ENCODE measurements around the gene TBC1D22A. TPM values are rescaled to one million over a fixed set of nuclear protein-coding genes. Genes with fewer than 3 reads are reported as not detected.

Gene TBC1D22A
- total and polyA plus RNA-seq, 7 experiments from 2014 or later = 18.6 to 50.1 (median 39.3) TPM

DNA sequence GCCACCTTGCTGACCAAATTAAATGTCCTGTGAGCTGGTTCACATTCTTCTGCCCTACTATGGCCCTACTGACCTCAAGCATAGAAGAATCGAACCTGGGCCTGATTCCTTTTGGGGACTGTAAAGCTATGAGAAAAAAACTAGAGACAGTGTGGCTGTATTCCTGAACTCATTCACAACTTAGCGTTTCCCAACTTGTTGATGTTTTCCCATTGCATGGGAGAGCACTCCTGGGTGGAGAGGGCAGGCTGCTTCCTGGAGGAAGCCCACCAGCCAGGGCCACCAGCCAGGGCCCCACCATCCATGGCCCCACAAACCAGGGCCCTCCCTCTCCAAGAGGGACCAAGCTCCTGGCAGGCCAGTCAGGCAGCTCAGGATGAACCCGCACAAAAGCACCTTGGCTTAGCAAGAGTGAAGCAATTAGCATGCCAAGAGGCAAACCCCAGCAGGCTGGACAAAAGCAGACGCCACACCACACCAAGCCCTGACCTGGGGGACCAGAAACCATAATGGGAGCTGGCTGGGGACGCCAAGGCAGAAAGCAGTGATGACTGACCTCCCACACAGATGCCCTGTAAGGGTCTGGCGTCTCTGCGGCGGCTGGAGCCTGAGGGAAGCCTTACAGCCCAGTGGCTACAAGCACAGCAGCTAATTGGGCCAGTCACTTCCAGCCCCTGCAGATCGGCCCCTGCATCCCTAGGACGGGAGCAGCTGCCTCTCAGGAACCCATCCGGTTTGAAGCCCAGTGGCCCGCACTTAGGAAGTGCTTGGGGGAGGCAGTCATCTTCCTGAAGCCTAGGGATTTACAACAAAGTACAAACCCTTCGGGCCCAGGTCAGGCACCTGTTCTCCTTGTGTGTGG, 26.5 kb upstream of the TBC1D22A start:
- H3K36me3 ChIP-seq (ENCODE audit: control insufficient read depth in 2 of 3, insufficient read depth in 3 of 3, low read length in 3 of 3) = peaks cover 0 to 12% (median 0%) of the 10 kb centered on the region in 3 experiments
- H3K27ac ChIP-seq (ENCODE audit: low read depth, low read length) = peak overlapping the region; percentile 86
- ChIA-PET POLR2A (interaction anchor here (0.7 to 5.1 kb wide), 12 partner anchors 9 to 62 kb away, joined by 3 to 54 read pairs (median 3); partner anchors contain the start of gene TBC1D22A), CTCF (interaction anchor here (0.8 to 2.9 kb wide), 4 partner anchors 20 to 595 kb away, joined by 3 to 16 read pairs (median 4); no protein-coding TSS in a partner anchor)
- DNase-seq (no peak), ATAC-seq (no peak)
- no peaks in the 10 kb centered on the region for H3K9me3 ChIP-seq (ENCODE audit: control insufficient read depth in 2 of 3, low read length in 3 of 3)
- Mint-ChIP-seq H3K9me3 (no peaks in the 10 kb centered on the region), H3K4me1 (peaks cover 41 to 71% (median 59%) of the 10 kb centered on the region in 7 donors), H3K27ac (peak overlapping the region; percentile 91 to 99 (median 98)), H3K36me3 (peaks cover 0 to 17% (median 7%) of the 10 kb centered on the region in 5 donors), H3K27me3 (no peaks in the 10 kb centered on the region), H3K4me3 (peak overlapping the region; percentile 97 to 100 (median 99))
- H3K4me3 ChIP-seq (ENCODE audit: low read length) = peak overlapping the region; percentile 82
- H3K4me1 ChIP-seq (ENCODE audit: control insufficient read depth in 2 of 2, insufficient read depth in 2 of 2, low read length in 2 of 2) = peaks cover 48 to 51% of the 10 kb centered on the region in 2 donors
- H3K27me3 ChIP-seq (ENCODE audit: control insufficient read depth in 2 of 2, insufficient read depth in 2 of 2, low read length in 2 of 2) = no peaks in the 10 kb centered on the region
- intact Hi-C loops (cut with micrococcal nuclease) = loop anchor here (5.0 to 10.0 kb wide), 4 partner anchors 159 to 1491 kb away; partner anchors contain the start of genes ATXN10 (in 1 of the 2) and KIAA0930 (in 1 of the 2)

DNA sequence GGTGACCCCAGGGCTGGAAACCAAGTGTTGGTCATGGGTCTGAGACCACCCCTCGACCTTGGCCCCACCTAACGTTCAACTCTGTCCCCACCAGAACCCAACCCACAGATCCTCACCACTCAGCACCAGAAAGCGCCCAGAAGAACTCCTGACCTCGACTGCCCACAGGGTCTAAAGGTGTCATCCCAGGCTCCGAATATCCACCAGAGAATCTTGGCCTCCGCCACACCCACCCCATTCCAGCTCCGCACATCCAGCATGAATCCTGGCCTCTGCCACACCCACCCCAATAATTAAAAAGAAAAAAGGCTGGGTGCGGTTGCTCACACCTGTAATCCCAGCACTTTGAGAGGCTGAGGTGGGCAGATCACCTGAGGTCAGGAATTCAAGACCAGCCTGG, 25.7 kb upstream of the TBC1D22A start:
- peak overlapping the region; percentile 97 to 100 (median 99) for H3K4me3 Mint-ChIP-seq
- peak overlapping the region; percentile 90 to 99 (median 98) for H3K27ac Mint-ChIP-seq
- no peaks in the 10 kb centered on the region for H3K9me3 ChIP-seq (ENCODE audit: control insufficient read depth in 2 of 3, low read length in 3 of 3)
- H3K9me3 Mint-ChIP-seq = no peaks in the 10 kb centered on the region
- H3K36me3 ChIP-seq (ENCODE audit: control insufficient read depth in 2 of 3, insufficient read depth in 3 of 3, low read length in 3 of 3) = peaks cover 0 to 5% (median 0%) of the 10 kb centered on the region in 3 experiments
- no peaks in the 10 kb centered on the region for H3K27me3 Mint-ChIP-seq
- peak overlapping the region; percentile 86 for H3K27ac ChIP-seq (ENCODE audit: low read depth, low read length)
- peaks cover 35 to 64% (median 53%) of the 10 kb centered on the region in 7 donors for H3K4me1 Mint-ChIP-seq
- peaks cover 42 to 44% of the 10 kb centered on the region in 2 donors for H3K4me1 ChIP-seq (ENCODE audit: control insufficient read depth in 2 of 2, insufficient read depth in 2 of 2, low read length in 2 of 2)
- ChIA-PET POLR2A (interaction anchor here (0.7 to 5.1 kb wide), 7 partner anchors 10 to 58 kb away, joined by 3 to 54 read pairs (median 9); partner anchors contain the start of gene TBC1D22A), CTCF (interaction anchor here (2.9 kb wide), 1 partner anchor 66 kb away, joined by 16 read pairs; no protein-coding TSS in a partner anchor)
- peak overlapping the region; percentile 82 for H3K4me3 ChIP-seq (ENCODE audit: low read length)
- ATAC-seq (no peak), DNase-seq (no peak)
- intact Hi-C loops (cut with micrococcal nuclease) = loop anchor here (1.0 to 10.0 kb wide), 5 partner anchors 26 to 1492 kb away; partner anchors contain the start of genes ATXN10 (in 1 of the 2), KIAA0930 (in 1 of the 2) and TBC1D22A (in 1 of the 2)
- peaks cover 0 to 14% (median 4%) of the 10 kb centered on the region in 5 donors for H3K36me3 Mint-ChIP-seq
- no peaks in the 10 kb centered on the region for H3K27me3 ChIP-seq (ENCODE audit: control insufficient read depth in 2 of 2, insufficient read depth in 2 of 2, low read length in 2 of 2)

- Histone ChIP-seq H3K27me3 (ENCODE audit: control insufficient read depth in 2 of 2, insufficient read depth in 2 of 2, low read length in 2 of 2) (no peaks in the 10 kb centered on the region), H3K4me3 (ENCODE audit: low read length) (peak overlapping the region; percentile 82), H3K4me1 (ENCODE audit: control insufficient read depth in 2 of 2, insufficient read depth in 2 of 2, low read length in 2 of 2) (peaks cover 38 to 41% of the 10 kb centered on the region in 2 donors), H3K9me3 (ENCODE audit: control insufficient read depth in 2 of 3, low read length in 3 of 3) (no peaks in the 10 kb centered on the region), H3K27ac (ENCODE audit: low read depth, low read length) (peak overlapping the region; percentile 86), H3K36me3 (ENCODE audit: control insufficient read depth in 2 of 3, insufficient read depth in 3 of 3, low read length in 3 of 3) (no peaks in the 10 kb centered on the region)
- Mint-ChIP-seq H3K4me3 (peak overlapping the region; percentile 97 to 100 (median 99)), H3K4me1 (peaks cover 32 to 57% (median 46%) of the 10 kb centered on the region in 7 donors), H3K27ac (peak overlapping the region; percentile 91 to 100 (median 98)), H3K27me3 (no peaks in the 10 kb centered on the region), H3K9me3 (no peaks in the 10 kb centered on the region), H3K36me3 (peaks cover 0 to 13% (median 3%) of the 10 kb centered on the region in 5 donors)
- DNase-seq (peak; percentile 36 to 57 (median 49)), ATAC-seq (peak; percentile 18)
- intact Hi-C loops (cut with micrococcal nuclease) = loop anchor here (1.0 to 10.0 kb wide), 5 partner anchors 25 to 1493 kb away; partner anchors contain the start of genes ATXN10 (in 1 of the 2), KIAA0930 (in 1 of the 2) and TBC1D22A (in 1 of the 2)
- CTCF ChIA-PET = no interaction called here
- POLR2A ChIA-PET = interaction anchor here (0.7 to 5.1 kb wide), 4 partner anchors 12 to 58 kb away, joined by 3 to 54 read pairs (median 20); partner anchors contain the start of gene TBC1D22A
These were observed 25.1 kb upstream of the TBC1D22A start for GRCh38 chr22:46737105-46737975.

- POLR2A ChIA-PET = interaction anchor here (1.0 to 15.9 kb wide), 9 partner anchors 11 to 65 kb away, joined by 3 to 255 read pairs (median 4); partner anchors contain the start of gene TBC1D22A
- no peaks in the 10 kb centered on the region for H3K27me3 ChIP-seq (ENCODE audit: control insufficient read depth in 2 of 2, insufficient read depth in 2 of 2, low read length in 2 of 2)
- Mint-ChIP-seq H3K4me3 (peak within 1 kb of the TSS; percentile 97 to 100 (median 99)), H3K27me3 (no peaks in the 10 kb centered on the region), H3K27ac (peak within 1 kb of the TSS; percentile 93 to 100 (median 98)), H3K4me1 (peaks cover 34 to 52% (median 41%) of the 10 kb centered on the region in 7 donors), H3K36me3 (peaks cover 0 to 13% (median 3%) of the 10 kb centered on the region in 5 donors), H3K9me3 (peaks cover 0 to 6% (median 0%) of the 10 kb centered on the region in 11 donors)
- H3K27ac ChIP-seq (ENCODE audit: low read depth, low read length) = peak within 1 kb of the TSS; percentile 86
- no peaks in the 10 kb centered on the region for H3K9me3 ChIP-seq (ENCODE audit: control insufficient read depth in 2 of 3, low read length in 3 of 3)
- DNase-seq (peak; percentile 46 to 79 (median 57)), ATAC-seq (peak; percentile 72)
- intact Hi-C loops (cut with micrococcal nuclease) = loop anchor here (1.0 to 10.0 kb wide), 9 partner anchors 24 to 1493 kb away; partner anchors contain the start of genes TBC1D22A (in 2 of the 2), ATXN10 (in 1 of the 2) and KIAA0930 (in 1 of the 2)
- H3K36me3 ChIP-seq (ENCODE audit: control insufficient read depth in 2 of 3, insufficient read depth in 3 of 3, low read length in 3 of 3) = no peaks in the 10 kb centered on the region
- peak within 1 kb of the TSS; percentile 82 for H3K4me3 ChIP-seq (ENCODE audit: low read length)
- CTCF ChIA-PET = interaction anchor here (0.6 to 2.4 kb wide), 7 partner anchors 11 to 93 kb away, joined by 5 to 29 read pairs (median 11); partner anchors contain the start of gene TBC1D22A
- peaks cover 38 to 41% of the 10 kb centered on the region in 2 donors for H3K4me1 ChIP-seq (ENCODE audit: control insufficient read depth in 2 of 2, insufficient read depth in 2 of 2, low read length in 2 of 2)
These were observed 24.3 kb upstream of the TBC1D22A start, which contains the start of gene CERK for GRCh38 chr22:46737976-46738646. Gene CERK (minus strand): TSS chr22:46738252. CDS start chr22:46738148, 104 bp downstream.

DNA sequence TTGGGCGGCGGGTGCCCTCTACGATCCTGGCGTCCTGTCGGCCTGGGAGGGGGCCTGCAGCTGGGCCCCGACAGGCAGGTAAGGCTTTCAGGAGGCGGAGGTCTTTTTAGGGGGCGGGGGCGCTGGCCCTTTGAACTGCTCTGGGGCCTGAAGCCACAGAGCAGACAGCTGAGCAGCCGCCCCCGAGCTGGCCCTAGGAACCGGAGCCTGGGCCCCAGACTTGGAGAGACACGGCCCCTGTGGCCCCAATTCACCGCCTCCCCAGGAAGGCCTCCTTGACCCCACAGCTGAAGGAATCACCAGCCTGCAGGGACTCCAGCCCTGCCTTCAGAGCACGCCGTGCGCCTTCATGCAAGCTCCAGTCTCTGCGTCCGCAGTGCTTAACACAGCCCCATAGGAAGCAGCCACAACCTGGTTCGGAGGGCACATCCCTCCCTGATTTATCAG, 23.8 kb upstream of the TBC1D22A start:
- ATAC-seq = peak; percentile 0
- no peaks in the 10 kb centered on the region for H3K36me3 ChIP-seq (ENCODE audit: control insufficient read depth in 2 of 3, insufficient read depth in 3 of 3, low read length in 3 of 3)
- peaks cover 38 to 41% of the 10 kb centered on the region in 2 donors for H3K4me1 ChIP-seq (ENCODE audit: control insufficient read depth in 2 of 2, insufficient read depth in 2 of 2, low read length in 2 of 2)

More for the DNA sequence above, 23.8 kb upstream of the TBC1D22A start:
- Mint-ChIP-seq H3K9me3 (peaks cover 0 to 6% (median 0%) of the 10 kb centered on the region in 11 donors), H3K36me3 (peaks cover 0 to 13% (median 3%) of the 10 kb centered on the region in 5 donors), H3K27ac (peak overlapping the region; percentile 82 to 95 (median 94)), H3K27me3 (no peaks in the 10 kb centered on the region), H3K4me1 (peaks cover 34 to 51% (median 41%) of the 10 kb centered on the region in 7 donors), H3K4me3 (peak overlapping the region; percentile 89 to 99 (median 92))
- Histone ChIP-seq H3K9me3 (ENCODE audit: control insufficient read depth in 2 of 3, low read length in 3 of 3) (no peaks in the 10 kb centered on the region), H3K4me3 (ENCODE audit: low read length) (peak overlapping the region; percentile 45), H3K27me3 (ENCODE audit: control insufficient read depth in 2 of 2, insufficient read depth in 2 of 2, low read length in 2 of 2) (no peaks in the 10 kb centered on the region), H3K27ac (ENCODE audit: low read depth, low read length) (peak overlapping the region; percentile 86)
- intact Hi-C loops (cut with micrococcal nuclease) = loop anchor here (1.0 to 10.0 kb wide), 11 partner anchors 11 to 1494 kb away; partner anchors contain the start of genes ATXN10 (in 1 of the 2), KIAA0930 (in 1 of the 2) and TBC1D22A (in 1 of the 2)
- ChIA-PET CTCF (interaction anchor here (0.6 to 2.4 kb wide), 9 partner anchors 9 to 94 kb away, joined by 3 to 29 read pairs (median 9); partner anchors contain the start of gene TBC1D22A), POLR2A (interaction anchor here (1.0 to 15.9 kb wide), 10 partner anchors 11 to 65 kb away, joined by 3 to 255 read pairs (median 4); partner anchors contain the start of gene TBC1D22A)
- DNase-seq = peak in 2 of 9 donors; percentile 23 to 45

All from naive thymus-derived CD4-positive, alpha-beta T cell (primary cell).